Mesendoderm (in vitro differentiated cells): ENCODE results near the gene ZSWIM8.

Experiments used
- DNase-seq: peaks from one replicate; pipeline ENCODE4 v3.0.0; 2013
- H2AK5ac ChIP-seq: 2 replicates; pipeline ENCODE4 v1.6.1; 2013; ENCODE audit warnings: low read length, inconsistent platforms
- H2BK120ac ChIP-seq: 2 replicates; pipeline ENCODE4 v1.6.1; 2013; ENCODE audit warnings: low read depth, mild to moderate bottlenecking, low read length, moderate library complexity, mixed read lengths
- H2BK15ac ChIP-seq: replicated peaks from 2 replicates; pipeline ENCODE4 v1.6.1; 2013; ENCODE audit warnings: low read depth, mild to moderate bottlenecking, moderate library complexity
- H2BK5ac ChIP-seq: 2 replicates; pipeline ENCODE4 v1.6.1; 2013; ENCODE audit warnings: low read length, inconsistent platforms
- H3K18ac ChIP-seq: 2 replicates; pipeline ENCODE4 v1.6.1; 2013; ENCODE audit warnings: mild to moderate bottlenecking, low read length, mixed read lengths
- H3K23ac ChIP-seq: one replicate; pipeline ENCODE4 v1.6.1; 2013; ENCODE audit warnings: low read length
- H3K27ac ChIP-seq: 2 replicates; pipeline ENCODE4 v1.5.1; 2013; ENCODE audit warnings: low read depth, mild to moderate bottlenecking, inconsistent platforms, low read length, moderate library complexity
- H3K27me3 ChIP-seq: 2 replicates; pipeline ENCODE4 v1.6.1; 2013; ENCODE audit warnings: low read length, control low read depth, mild to moderate bottlenecking, inconsistent platforms; ENCODE audit not compliant: insufficient read depth, poor library complexity
- H3K36me3 ChIP-seq: 2 replicates; pipeline ENCODE4 v1.6.1; 2013; ENCODE audit warnings: low read length, inconsistent platforms; ENCODE audit not compliant: control insufficient read depth, insufficient read depth
- H3K4ac ChIP-seq: one replicate; pipeline ENCODE4 v1.6.1; 2013; ENCODE audit warnings: low read depth, mild to moderate bottlenecking, low read length, moderate library complexity
- H3K4me1 ChIP-seq: 2 replicates; pipeline ENCODE4 v1.6.1; 2013; ENCODE audit warnings: low read depth, low read length, inconsistent platforms; ENCODE audit not compliant: control insufficient read depth
- H3K4me2 ChIP-seq: 2 replicates; pipeline ENCODE4 v1.6.1; 2013; ENCODE audit warnings: low read length
- H3K4me3 ChIP-seq: 2 replicates; pipeline ENCODE4 v1.5.1; 2013; ENCODE audit warnings: mild to moderate bottlenecking, low read length
- H3K56ac ChIP-seq: one replicate; pipeline ENCODE4 v1.6.1; 2013; ENCODE audit warnings: low read length
- H3K79me1 ChIP-seq: 2 replicates; pipeline ENCODE4 v1.6.1; 2013; ENCODE audit warnings: low read length, inconsistent platforms
- H3K79me2 ChIP-seq: 2 replicates; pipeline ENCODE4 v1.6.1; 2013; ENCODE audit warnings: mild to moderate bottlenecking, low read length; ENCODE audit not compliant: control insufficient read depth, insufficient read depth
- H3K9ac ChIP-seq: 2 replicates; pipeline ENCODE4 v1.6.1; 2013; ENCODE audit warnings: low read length, inconsistent platforms
- H4K5ac ChIP-seq: one replicate; pipeline ENCODE4 v1.6.1; 2013; ENCODE audit warnings: low read length
- H4K8ac ChIP-seq: one replicate; pipeline ENCODE4 v1.6.1; 2013; ENCODE audit warnings: low read depth, mild to moderate bottlenecking, control low read depth, low read length, moderate library complexity
- WGBS: extraction: QIAGEN DNeasy Blood & Tissue Kit; methylation state at CpG from one replicate; pipeline ENCODE4 v1.1.7; 2013; ENCODE audit warnings: low lambda C conversion rate, missing lambda C conversion rate; ENCODE audit not compliant: insufficient coverage; ENCODE audit errors: extremely low coverage; 5-methylcytosine and 5-hydroxymethylcytosine counted together

Gene ZSWIM8

GRCh38 chr10:73841061-73841421 is 55.6 kb downstream of the ZSWIM8 start:
- Histone ChIP-seq H3K4me2 (no peak overlapping the region), H3K18ac (no peak overlapping the region), H3K79me2 (no peaks in the 10 kb centered on the region), H2AK5ac (no peak overlapping the region), H2BK120ac (no peak overlapping the region), H4K8ac (no peak overlapping the region), H3K56ac (no peak overlapping the region), H3K9ac (no peak overlapping the region), H3K79me1 (no peaks in the 10 kb centered on the region), H3K36me3 (peaks cover 2% of the 10 kb centered on the region), H2BK15ac (no peak overlapping the region), H2BK5ac (no peak overlapping the region), H3K27ac (no peak overlapping the region), H4K5ac (no peak overlapping the region), H3K23ac (no peak overlapping the region), H3K4me3 (no peak overlapping the region), H3K4me1 (no peaks in the 10 kb centered on the region), H3K4ac (no peak overlapping the region), H3K27me3 (no peaks in the 10 kb centered on the region)
- WGBS = no CpG with 5 or more reads among the region's 9 CpGs
- DNase-seq = no peak

GRCh38 chr10:73841526-73842285 is 56.3 kb downstream of the ZSWIM8 start:
- Histone ChIP-seq H3K36me3 (peaks cover under 1% of the 10 kb centered on the region), H3K56ac (no peak overlapping the region)
- WGBS = no CpG with 5 or more reads among the region's 9 CpGs

GRCh38 chr10:73842349-73842748 is 56.9 kb downstream of the ZSWIM8 start:
- Histone ChIP-seq H4K8ac (no peak overlapping the region), H2BK15ac (no peak overlapping the region), H3K4me2 (no peak overlapping the region), H4K5ac (no peak overlapping the region), H3K4ac (no peak overlapping the region), H3K56ac (no peak overlapping the region), H3K4me1 (no peaks in the 10 kb centered on the region), H3K23ac (no peak overlapping the region), H2AK5ac (no peak overlapping the region), H2BK120ac (no peak overlapping the region), H3K79me1 (no peaks in the 10 kb centered on the region), H3K18ac (no peak overlapping the region), H3K36me3 (peaks cover 4% of the 10 kb centered on the region), H2BK5ac (no peak overlapping the region), H3K79me2 (no peaks in the 10 kb centered on the region), H3K27me3 (no peaks in the 10 kb centered on the region), H3K9ac (no peak overlapping the region), H3K4me3 (no peak overlapping the region), H3K27ac (no peak overlapping the region)
- WGBS = no CpG with 5 or more reads among the region's 11 CpGs
- no peak for DNase-seq

More at GRCh38 chr10:73841526-73842285, 56.3 kb downstream of the ZSWIM8 start:
- no peak overlapping the region for H2BK15ac ChIP-seq
- H3K9ac ChIP-seq = no peak overlapping the region
- no peaks in the 10 kb centered on the region for H3K4me1 ChIP-seq
- no peak for DNase-seq
- no peaks in the 10 kb centered on the region for H3K79me1 ChIP-seq
- no peak overlapping the region for H4K5ac ChIP-seq
- H3K4me2 ChIP-seq = no peak overlapping the region
- no peak overlapping the region for H3K27ac ChIP-seq
- H3K79me2 ChIP-seq = no peaks in the 10 kb centered on the region
- no peak overlapping the region for H4K8ac ChIP-seq
- H2BK120ac ChIP-seq = no peak overlapping the region
- H3K4ac ChIP-seq = no peak overlapping the region
- no peak overlapping the region for H2BK5ac ChIP-seq
- H2AK5ac ChIP-seq = no peak overlapping the region
- no peak overlapping the region for H3K4me3 ChIP-seq
- H3K23ac ChIP-seq = no peak overlapping the region
- H3K27me3 ChIP-seq = no peaks in the 10 kb centered on the region
- no peak overlapping the region for H3K18ac ChIP-seq

GRCh38 chr10:73843261-73843660 is 57.9 kb downstream of the ZSWIM8 start:
- H2BK120ac ChIP-seq = no peak overlapping the region
- H3K9ac ChIP-seq = no peak overlapping the region
- H3K79me1 ChIP-seq = no peaks in the 10 kb centered on the region
- no peak overlapping the region for H3K18ac ChIP-seq
- H3K23ac ChIP-seq = no peak overlapping the region
- no peak overlapping the region for H3K4ac ChIP-seq
- no peak for DNase-seq
- H2BK5ac ChIP-seq = no peak overlapping the region
- H4K5ac ChIP-seq = no peak overlapping the region
- H3K79me2 ChIP-seq = no peaks in the 10 kb centered on the region
- WGBS = no CpG with 5 or more reads among the region's 5 CpGs
- H2BK15ac ChIP-seq = no peak overlapping the region
- H3K56ac ChIP-seq = no peak overlapping the region
- H3K4me1 ChIP-seq = no peaks in the 10 kb centered on the region
- no peak overlapping the region for H3K4me2 ChIP-seq
- H4K8ac ChIP-seq = no peak overlapping the region
- H2AK5ac ChIP-seq = no peak overlapping the region
- no peaks in the 10 kb centered on the region for H3K27me3 ChIP-seq
- no peak overlapping the region for H3K4me3 ChIP-seq
- H3K36me3 ChIP-seq = peaks cover 5% of the 10 kb centered on the region
- no peak overlapping the region for H3K27ac ChIP-seq

- H2BK15ac ChIP-seq = no peak overlapping the region
- no peak overlapping the region for H2BK120ac ChIP-seq
- H4K8ac ChIP-seq = no peak overlapping the region
- no peaks in the 10 kb centered on the region for H3K79me2 ChIP-seq
- no CpG with 5 or more reads among the region's 7 CpGs for WGBS
- H3K36me3 ChIP-seq = peaks cover 7% of the 10 kb centered on the region
- no peak overlapping the region for H3K4me2 ChIP-seq
- H2AK5ac ChIP-seq = no peak overlapping the region
- H3K4ac ChIP-seq = no peak overlapping the region
- H3K4me3 ChIP-seq = no peak overlapping the region
- no peak for DNase-seq
- no peak overlapping the region for H3K56ac ChIP-seq
- no peak overlapping the region for H3K9ac ChIP-seq
- H3K18ac ChIP-seq = no peak overlapping the region
- H2BK5ac ChIP-seq = no peak overlapping the region
- peaks cover 6% of the 10 kb centered on the region for H3K4me1 ChIP-seq
- H4K5ac ChIP-seq = no peak overlapping the region
- no peaks in the 10 kb centered on the region for H3K79me1 ChIP-seq
- no peak overlapping the region for H3K23ac ChIP-seq
- no peak overlapping the region for H3K27ac ChIP-seq
- no peaks in the 10 kb centered on the region for H3K27me3 ChIP-seq
These were observed 61.6 kb downstream of the ZSWIM8 start for GRCh38 chr10:73847031-73847430.
